ENCODE data around the gene GPRC5C. TPM values are rescaled to one million over a fixed set of nuclear protein-coding genes. Genes with fewer than 3 reads are reported as not detected.

The GPRC5C gene
- total RNA-seq, 4 donors from 2014 or later: 12.6 to 23.6 (median 14.5) TPM

DNA sequence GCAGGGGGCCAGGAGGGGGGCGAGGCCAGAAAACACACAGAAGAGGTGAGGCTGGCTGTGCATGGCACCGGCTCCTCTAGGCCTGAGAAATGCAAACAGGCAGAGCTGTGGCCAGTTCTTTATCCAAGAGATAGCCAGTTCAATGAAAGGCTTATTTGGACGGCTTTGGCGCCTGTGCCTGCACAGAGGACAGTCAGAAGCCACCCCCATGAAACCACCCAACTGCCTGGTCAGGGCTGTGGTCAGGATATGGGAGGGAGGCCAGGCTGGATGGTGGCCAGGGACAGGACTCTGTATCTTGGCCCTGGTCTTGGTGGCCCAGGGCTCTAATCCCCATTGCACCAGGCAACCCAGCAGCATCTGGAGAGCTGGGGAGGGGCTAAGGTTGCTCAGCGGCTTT, 24.5 kb upstream of the GPRC5C start:
- WGBS: 88% methylated on average over 5 of the region's 5 CpGs
- DNase-seq (ENCODE audit: extremely low spot score): no peak
- Histone ChIP-seq H3K27me3 (peaks cover 0 to 26% (median 0%) of the 10 kb centered on the region in 4 donors), H3K4me3 (no peak overlapping the region), H3K4me1 (no peaks in the 10 kb centered on the region), H3K9me3 (no peaks in the 10 kb centered on the region), H3K27ac (replicated peaks in 1 of 4) (no peak overlapping the region), H3K36me3 (no peaks in the 10 kb centered on the region)
- TF ChIP-seq POLR2A (IDR thresholded peaks at IDR 0.05; ENCODE audit: low read depth) (no peak), POLR2AphosphoS5 (IDR thresholded peaks at IDR 0.05) (no peak), EP300 (IDR thresholded peaks at IDR 0.05) (no peak)
- TF ChIP-seq, protein P1, sequence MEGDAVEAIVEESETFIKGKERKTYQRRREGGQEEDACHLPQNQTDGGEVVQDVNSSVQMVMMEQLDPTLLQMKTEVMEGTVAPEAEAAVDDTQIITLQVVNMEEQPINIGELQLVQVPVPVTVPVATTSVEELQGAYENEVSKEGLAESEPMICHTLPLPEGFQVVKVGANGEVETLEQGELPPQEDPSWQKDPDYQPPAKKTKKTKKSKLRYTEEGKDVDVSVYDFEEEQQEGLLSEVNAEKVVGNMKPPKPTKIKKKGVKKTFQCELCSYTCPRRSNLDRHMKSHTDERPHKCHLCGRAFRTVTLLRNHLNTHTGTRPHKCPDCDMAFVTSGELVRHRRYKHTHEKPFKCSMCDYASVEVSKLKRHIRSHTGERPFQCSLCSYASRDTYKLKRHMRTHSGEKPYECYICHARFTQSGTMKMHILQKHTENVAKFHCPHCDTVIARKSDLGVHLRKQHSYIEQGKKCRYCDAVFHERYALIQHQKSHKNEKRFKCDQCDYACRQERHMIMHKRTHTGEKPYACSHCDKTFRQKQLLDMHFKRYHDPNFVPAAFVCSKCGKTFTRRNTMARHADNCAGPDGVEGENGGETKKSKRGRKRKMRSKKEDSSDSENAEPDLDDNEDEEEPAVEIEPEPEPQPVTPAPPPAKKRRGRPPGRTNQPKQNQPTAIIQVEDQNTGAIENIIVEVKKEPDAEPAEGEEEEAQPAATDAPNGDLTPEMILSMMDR (IDR thresholded peaks at IDR 0.05): no peak
- intact Hi-C loops (cut with DNase I): no loop called here

DNA sequence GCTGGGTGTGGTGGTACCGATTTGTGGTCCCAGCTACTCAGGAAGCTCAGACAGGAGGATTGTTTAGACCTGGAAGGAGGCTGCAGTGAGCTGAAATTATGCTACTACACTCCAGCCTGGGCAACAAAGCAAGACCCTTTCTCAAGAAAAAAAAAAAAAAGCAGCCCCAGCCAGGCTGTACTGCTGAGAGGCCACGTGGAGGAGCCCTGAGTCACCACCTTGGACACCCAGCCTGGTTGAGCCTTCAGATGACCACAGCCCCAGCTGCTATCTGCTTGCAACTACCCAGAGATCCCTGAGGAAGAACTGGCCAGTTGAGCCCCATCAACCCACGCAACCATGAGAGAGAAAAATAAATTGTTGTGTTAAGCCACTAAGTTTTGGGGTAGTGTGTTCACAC, 23.6 kb upstream of the GPRC5C start:
- Histone ChIP-seq H3K27me3 (peaks cover 0 to 26% (median 0%) of the 10 kb centered on the region in 4 donors), H3K4me3 (no peak overlapping the region), H3K9me3 (no peaks in the 10 kb centered on the region), H3K36me3 (no peaks in the 10 kb centered on the region), H3K4me1 (no peaks in the 10 kb centered on the region), H3K27ac (replicated peaks in 1 of 4) (no peak overlapping the region)
- WGBS: 62% methylated on average over 3 of the region's 3 CpGs
- TF ChIP-seq POLR2AphosphoS5 (IDR thresholded peaks at IDR 0.05) (no peak), POLR2A (IDR thresholded peaks at IDR 0.05; ENCODE audit: low read depth) (no peak), EP300 (IDR thresholded peaks at IDR 0.05) (no peak)
- TF ChIP-seq, protein P1 (IDR thresholded peaks at IDR 0.05): no peak
- intact Hi-C loops (cut with DNase I): no loop called here
- no peak for DNase-seq (ENCODE audit: extremely low spot score)

DNA sequence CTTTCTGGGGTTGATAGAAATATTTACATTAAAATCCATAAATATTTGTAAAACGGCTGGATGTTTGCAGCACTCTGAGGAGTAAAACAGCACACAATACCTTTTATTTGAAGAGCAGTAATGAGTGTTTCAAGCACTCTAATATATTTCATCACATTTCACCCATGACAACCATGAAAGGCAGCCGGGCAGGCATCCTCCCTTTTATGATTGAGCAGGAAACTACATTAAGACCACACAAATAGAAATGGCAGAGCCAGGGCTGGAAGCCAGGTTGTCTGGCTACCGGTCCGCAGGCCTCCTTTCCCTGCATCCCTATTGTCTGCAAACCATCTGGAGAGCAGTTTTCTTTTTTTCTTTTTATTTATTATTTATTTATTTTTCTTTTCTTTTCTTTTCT, 23.1 kb upstream of the GPRC5C start:
- intact Hi-C loops (cut with DNase I): no loop called here
- TF ChIP-seq EP300 (IDR thresholded peaks at IDR 0.05) (no peak), POLR2A (IDR thresholded peaks at IDR 0.05; ENCODE audit: low read depth) (no peak), POLR2AphosphoS5 (IDR thresholded peaks at IDR 0.05) (no peak)
- TF ChIP-seq, protein P1 (IDR thresholded peaks at IDR 0.05): no peak
- H3K4me1 ChIP-seq: no peaks in the 10 kb centered on the region
- DNase-seq (ENCODE audit: extremely low spot score): no peak
- H3K27me3 ChIP-seq: peaks cover 0 to 21% (median 0%) of the 10 kb centered on the region in 4 donors
- no peaks in the 10 kb centered on the region for H3K9me3 ChIP-seq
- no peak overlapping the region for H3K27ac ChIP-seq (replicated peaks in 1 of 4)
- no peaks in the 10 kb centered on the region for H3K36me3 ChIP-seq
- H3K4me3 ChIP-seq: no peak overlapping the region
- WGBS: 52% methylated on average over 4 of the region's 4 CpGs

DNA sequence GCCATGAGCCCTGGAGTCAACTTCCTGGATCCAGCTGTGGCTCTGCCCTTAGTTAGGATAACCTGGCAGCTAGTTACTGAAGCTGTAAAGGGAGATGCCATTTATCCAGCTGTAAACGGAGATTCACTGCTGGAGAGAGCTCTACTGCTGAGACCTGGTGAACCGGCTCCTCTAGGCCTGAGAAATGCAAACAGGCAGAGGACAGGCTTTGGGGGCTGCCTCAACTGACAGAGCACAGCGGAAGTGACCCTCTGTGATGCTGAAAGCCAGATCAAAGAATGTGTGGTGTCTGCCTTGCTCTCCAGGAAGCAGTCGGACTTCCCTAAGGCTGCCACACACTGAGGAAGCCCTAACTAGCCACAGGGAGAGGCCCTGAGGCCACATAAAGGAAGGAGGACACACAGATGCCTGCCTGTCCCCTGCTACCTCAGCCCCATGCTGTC, 21.9 kb upstream of the GPRC5C start:
- intact Hi-C loops (cut with DNase I): no loop called here

More for the DNA sequence above, 21.9 kb upstream of the GPRC5C start:
- no peaks in the 10 kb centered on the region for H3K36me3 ChIP-seq
- H3K4me1 ChIP-seq: no peaks in the 10 kb centered on the region
- DNase-seq (ENCODE audit: extremely low spot score): no peak
- peaks cover 0 to 9% (median 0%) of the 10 kb centered on the region in 4 donors for H3K27me3 ChIP-seq
- H3K27ac ChIP-seq (replicated peaks in 1 of 4): no peak overlapping the region
- no peak overlapping the region for H3K4me3 ChIP-seq
- no peaks in the 10 kb centered on the region for H3K9me3 ChIP-seq
- TF ChIP-seq POLR2A (IDR thresholded peaks at IDR 0.05; ENCODE audit: low read depth): no peak
- TF ChIP-seq POLR2AphosphoS5 (IDR thresholded peaks at IDR 0.05): no peak
- TF ChIP-seq, protein P1 (IDR thresholded peaks at IDR 0.05): no peak
- TF ChIP-seq EP300 (IDR thresholded peaks at IDR 0.05): no peak
- 100% methylated on average over 3 of the region's 4 CpGs for WGBS

All from esophagus muscularis mucosa (tissue), 4 donors.